HCEC 1CT (cell line): Measurements from ENCODE around the gene FHOD3.
"Not testable (repeated sequence)": the region's sequence is repeated elsewhere in the genome, so short reads cannot be mapped to it uniquely, and the experiment has no call there.

Experiments
- DNase-seq: peaks from one replicate; pipeline ENCODE4 v3.0.0-alpha.2; 2017

Gene FHOD3

GRCh38 chr18:36352384-36352783 is 54.9 kb downstream of the FHOD3 start:
- DNase-seq, result peak; percentile 74

GRCh38 chr18:36354989-36355388 is 57.5 kb downstream of the FHOD3 start:
- peak; percentile 86 for DNase-seq

GRCh38 chr18:36355511-36355910 is 58.0 kb downstream of the FHOD3 start:
- peak; percentile 37 for DNase-seq

- DNase-seq, result not testable (repeated sequence)
These were observed 59.2 kb downstream of the FHOD3 start for GRCh38 chr18:36356741-36357140.

- DNase-seq, result no peak
These were observed 60.6 kb downstream of the FHOD3 start for GRCh38 chr18:36358141-36358540.

GRCh38 chr18:36360256-36360909 is 62.9 kb downstream of the FHOD3 start:
- no peak for DNase-seq

- DNase-seq, result no peak
These were observed 67.6 kb downstream of the FHOD3 start for GRCh38 chr18:36364911-36365624.

GRCh38 chr18:36365836-36366775 is 68.6 kb downstream of the FHOD3 start:
- DNase-seq, result peak; percentile 5

GRCh38 chr18:36366994-36367839 is 69.7 kb downstream of the FHOD3 start:
- no peak for DNase-seq

GRCh38 chr18:36368889-36369288 is 71.4 kb downstream of the FHOD3 start:
- DNase-seq, result no peak

GRCh38 chr18:36372903-36373311 is 75.4 kb downstream of the FHOD3 start:
- DNase-seq, result peak; percentile 22

GRCh38 chr18:36374262-36374661 is 76.7 kb downstream of the FHOD3 start:
- DNase-seq, result peak; percentile 32

GRCh38 chr18:36375118-36375517 is 77.6 kb downstream of the FHOD3 start:
- DNase-seq, result no peak

GRCh38 chr18:36376361-36376760 is 78.8 kb downstream of the FHOD3 start:
- peak; percentile 27 for DNase-seq

- DNase-seq, result no peak
These were observed 80.1 kb downstream of the FHOD3 start for GRCh38 chr18:36377626-36378025.

GRCh38 chr18:36378205-36378604 is 80.7 kb downstream of the FHOD3 start:
- DNase-seq, result no peak

GRCh38 chr18:36379435-36379984 is 82.0 kb downstream of the FHOD3 start:
- no peak for DNase-seq

GRCh38 chr18:36380173-36380827 is 82.8 kb downstream of the FHOD3 start:
- no peak for DNase-seq

- no peak for DNase-seq
These were observed 83.6 kb downstream of the FHOD3 start for GRCh38 chr18:36381075-36381474.

GRCh38 chr18:36382854-36383253 is 85.3 kb downstream of the FHOD3 start:
- DNase-seq, result no peak

GRCh38 chr18:36386150-36386920 is 88.8 kb downstream of the FHOD3 start:
- DNase-seq, result no peak
